Left ventricle myocardium inferior (tissue), 1 donor: ENCODE measurements around the gene THUMPD1. TPM values are rescaled to one million over a fixed set of nuclear protein-coding genes. Genes with fewer than 3 reads are reported as not detected.
A peak's percentile ranks its signal among the peaks of the same experiment; 100 is the strongest.

Experiments
- DNase-seq: peaks from one replicate; pipeline ENCODE4 v3.0.0-alpha.2; 2020
- H3K27ac ChIP-seq: fragments of 200-600 bp; replicated peaks from 2 replicates; pipeline ENCODE4 v1.8.0; 2021
- H3K27me3 ChIP-seq: fragments of 200-600 bp; 2 replicates; pipeline ENCODE4 v1.8.0; 2021; ENCODE audit warnings: low read depth
- H3K36me3 ChIP-seq: fragments of 200-600 bp; 2 replicates; pipeline ENCODE4 v1.8.0; 2021
- H3K4me1 ChIP-seq: fragments of 200-600 bp; 2 replicates; pipeline ENCODE4 v1.8.0; 2021
- H3K4me3 ChIP-seq: fragments of 200-600 bp; 2 replicates; pipeline ENCODE4 v1.8.0; 2021; ENCODE audit warnings: mild to moderate bottlenecking, moderate library complexity
- H3K9me3 ChIP-seq: fragments of 200-600 bp; replicated peaks from 2 replicates; pipeline ENCODE4 v1.8.0; 2021
- intact Hi-C: fragments of 100-400 bp; cut with micrococcal nuclease; formaldehyde crosslinking; loops from one replicate; pipeline ENCODE4 v1.11.0; 2022
- total RNA-seq: library from RNA; stranded (reverse); fragmentation: NEBNext Ultra II Directional; extraction: Animal tissue kit (Norgen Biotek cat#: 25700); gene quantifications from one replicate; pipeline ENCODE4 v1.2.1, GENCODE V29; 2021
- TF ChIP-seq, protein P1 (sequence below): fragments of 200-600 bp; IDR thresholded peaks from 2 replicates; pipeline ENCODE4 v1.8.0; 2021; ENCODE audit warnings: antibody characterized with exemption, mild to moderate bottlenecking, borderline replicate concordance
- donor health status: DM: no; HTN: yes; CAD: no; lungs with severe emphysema.

THUMPD1 gene
- total RNA-seq, 1 donor from 2014 or later: 18.3 TPM

GRCh38 chr16:20774703-20775362 is 33.2 kb upstream of the THUMPD1 start:
- no peak overlapping the region for H3K4me3 ChIP-seq
- no peaks in the 10 kb centered on the region for H3K27me3 ChIP-seq
- no peak overlapping the region for H3K27ac ChIP-seq
- TF ChIP-seq, protein P1, sequence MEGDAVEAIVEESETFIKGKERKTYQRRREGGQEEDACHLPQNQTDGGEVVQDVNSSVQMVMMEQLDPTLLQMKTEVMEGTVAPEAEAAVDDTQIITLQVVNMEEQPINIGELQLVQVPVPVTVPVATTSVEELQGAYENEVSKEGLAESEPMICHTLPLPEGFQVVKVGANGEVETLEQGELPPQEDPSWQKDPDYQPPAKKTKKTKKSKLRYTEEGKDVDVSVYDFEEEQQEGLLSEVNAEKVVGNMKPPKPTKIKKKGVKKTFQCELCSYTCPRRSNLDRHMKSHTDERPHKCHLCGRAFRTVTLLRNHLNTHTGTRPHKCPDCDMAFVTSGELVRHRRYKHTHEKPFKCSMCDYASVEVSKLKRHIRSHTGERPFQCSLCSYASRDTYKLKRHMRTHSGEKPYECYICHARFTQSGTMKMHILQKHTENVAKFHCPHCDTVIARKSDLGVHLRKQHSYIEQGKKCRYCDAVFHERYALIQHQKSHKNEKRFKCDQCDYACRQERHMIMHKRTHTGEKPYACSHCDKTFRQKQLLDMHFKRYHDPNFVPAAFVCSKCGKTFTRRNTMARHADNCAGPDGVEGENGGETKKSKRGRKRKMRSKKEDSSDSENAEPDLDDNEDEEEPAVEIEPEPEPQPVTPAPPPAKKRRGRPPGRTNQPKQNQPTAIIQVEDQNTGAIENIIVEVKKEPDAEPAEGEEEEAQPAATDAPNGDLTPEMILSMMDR: peak; percentile 69
- peak; percentile 37 for DNase-seq
- no peaks in the 10 kb centered on the region for H3K4me1 ChIP-seq
- peaks cover 3% of the 10 kb centered on the region for H3K36me3 ChIP-seq
- intact Hi-C loops: no loop called here
- H3K9me3 ChIP-seq: no peaks in the 10 kb centered on the region

DNA sequence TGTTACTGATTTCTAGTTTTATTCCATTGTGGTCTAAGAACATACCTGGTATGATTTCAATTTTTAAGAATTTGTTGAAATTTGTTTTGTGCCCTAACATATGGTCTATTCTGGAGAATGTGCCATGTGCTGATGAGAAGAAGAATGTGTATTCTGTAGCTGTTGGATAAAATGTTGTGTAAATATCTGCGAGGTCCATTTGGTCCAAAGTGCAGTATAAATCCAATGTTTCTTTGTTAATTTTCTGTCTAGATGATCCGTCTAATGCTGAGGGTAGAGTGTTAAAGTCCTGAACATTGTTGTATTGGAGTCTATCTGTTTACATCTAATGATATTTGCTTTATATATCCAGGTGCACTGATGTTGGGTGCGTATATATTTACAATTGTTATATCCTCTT is 32.1 kb upstream of the THUMPD1 start:
- Histone ChIP-seq H3K9me3 (no peaks in the 10 kb centered on the region), H3K4me1 (no peaks in the 10 kb centered on the region), H3K4me3 (no peak overlapping the region), H3K36me3 (peaks cover 3% of the 10 kb centered on the region), H3K27me3 (no peaks in the 10 kb centered on the region), H3K27ac (no peak overlapping the region)
- intact Hi-C loops: no loop called here
- DNase-seq: no peak
- TF ChIP-seq, protein P1: no peak

DNA sequence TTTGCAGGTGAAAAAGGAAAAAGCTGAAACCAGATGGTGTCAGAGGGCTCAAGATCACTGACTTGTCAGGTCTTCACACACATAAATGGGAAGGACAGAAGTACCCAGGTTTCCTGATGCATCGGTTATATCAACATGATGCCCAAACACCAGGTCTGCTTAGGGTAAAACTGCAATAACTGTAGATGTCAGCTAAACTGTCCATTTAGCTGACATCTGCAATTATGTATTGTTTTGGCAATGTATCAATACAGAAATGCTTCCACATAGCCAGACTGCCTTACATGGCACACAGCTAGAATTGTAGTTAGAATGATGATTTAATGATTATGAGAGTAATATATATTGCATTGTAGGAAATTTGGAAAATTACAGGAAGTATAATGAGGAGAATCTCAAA is 27.2 kb upstream of the THUMPD1 start:
- TF ChIP-seq, protein P1: no peak
- intact Hi-C loops: no loop called here
- Histone ChIP-seq H3K27me3 (no peaks in the 10 kb centered on the region), H3K4me3 (no peak overlapping the region), H3K36me3 (no peaks in the 10 kb centered on the region), H3K4me1 (peaks cover 2% of the 10 kb centered on the region), H3K9me3 (no peaks in the 10 kb centered on the region), H3K27ac (no peak overlapping the region)
- no peak for DNase-seq

DNA sequence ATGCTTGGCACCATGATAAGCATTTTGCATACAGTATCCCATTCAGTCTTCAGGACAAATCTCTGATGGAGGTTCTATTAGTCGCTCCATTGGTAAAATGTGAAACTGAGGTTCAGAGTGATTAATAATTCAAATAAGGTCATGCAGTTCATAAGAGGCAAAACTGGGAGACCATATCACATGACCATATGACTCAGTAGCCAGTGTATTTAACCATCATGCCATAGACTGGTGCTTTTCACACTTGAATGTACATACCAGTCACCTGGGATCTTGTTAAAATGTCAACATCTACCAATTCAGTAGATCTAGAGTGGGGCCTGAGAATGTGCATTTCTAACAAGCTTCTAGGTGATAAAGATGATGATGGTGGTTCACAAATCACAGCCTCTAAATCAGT is 26.5 kb upstream of the THUMPD1 start:
- Histone ChIP-seq H3K36me3 (no peaks in the 10 kb centered on the region), H3K4me3 (no peak overlapping the region), H3K4me1 (peaks cover 8% of the 10 kb centered on the region), H3K27ac (no peak overlapping the region), H3K9me3 (no peaks in the 10 kb centered on the region), H3K27me3 (no peaks in the 10 kb centered on the region)
- intact Hi-C loops: no loop called here
- TF ChIP-seq, protein P1: no peak
- no peak for DNase-seq

DNA sequence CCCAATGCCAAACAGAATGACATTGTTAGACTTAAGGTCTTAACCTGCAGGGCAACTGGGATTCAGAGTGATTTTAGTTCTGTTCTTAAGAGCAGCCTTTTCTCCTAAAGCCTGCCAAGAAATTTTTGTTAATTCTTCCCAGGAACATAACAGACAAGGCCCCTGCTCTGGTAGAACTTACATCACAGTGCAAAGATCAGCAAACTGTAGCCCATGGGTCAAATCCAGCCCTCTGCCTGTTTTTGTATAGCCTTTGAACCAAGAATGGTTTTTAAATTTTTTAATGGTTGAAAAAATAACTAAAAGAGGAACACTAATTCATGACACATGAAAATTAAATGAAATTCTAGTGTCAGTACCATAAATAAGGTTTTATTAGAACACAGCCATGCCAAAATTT is 26.0 kb upstream of the THUMPD1 start:
- intact Hi-C loops: no loop called here
- H3K4me1 ChIP-seq: peaks cover 8% of the 10 kb centered on the region
- H3K27ac ChIP-seq: no peak overlapping the region
- H3K9me3 ChIP-seq: peaks cover 3% of the 10 kb centered on the region
- DNase-seq: no peak
- no peak overlapping the region for H3K4me3 ChIP-seq
- no peaks in the 10 kb centered on the region for H3K27me3 ChIP-seq
- TF ChIP-seq, protein P1: no peak
- no peaks in the 10 kb centered on the region for H3K36me3 ChIP-seq

GRCh38 chr16:20766294-20766693 is 24.7 kb upstream of the THUMPD1 start:
- Histone ChIP-seq H3K27ac (no peak overlapping the region), H3K36me3 (no peaks in the 10 kb centered on the region), H3K4me3 (no peak overlapping the region), H3K9me3 (peaks cover 4% of the 10 kb centered on the region), H3K27me3 (no peaks in the 10 kb centered on the region), H3K4me1 (peaks cover 8% of the 10 kb centered on the region)
- no peak for DNase-seq
- intact Hi-C loops: no loop called here
- TF ChIP-seq, protein P1: no peak
